NAMALWA (cell line): Measurements from ENCODE around the gene BIN2.
"Not testable (repeated sequence)": the region's sequence is repeated elsewhere in the genome, so short reads cannot be mapped to it uniquely, and the experiment has no call there.

Source experiments
- DNase-seq: peaks from one replicate; pipeline ENCODE4 v3.0.0-alpha.2; 2015; ENCODE audit warnings: low spot score

BIN2 gene

GRCh38 chr12:51307655-51308593, 16.1 kb downstream of the BIN2 start:
- no peak for DNase-seq

GRCh38 chr12:51306507-51306906, 17.5 kb downstream of the BIN2 start:
- DNase-seq: no peak

GRCh38 chr12:51300768-51301167, 23.2 kb downstream of the BIN2 start:
- not testable (repeated sequence) for DNase-seq

GRCh38 chr12:51295651-51296050, 28.3 kb downstream of the BIN2 start:
- DNase-seq: no peak

- not testable (repeated sequence) for DNase-seq
Observed at GRCh38 chr12:51294097-51294496, 29.9 kb downstream of the BIN2 start.

GRCh38 chr12:51293696-51294095, 30.3 kb downstream of the BIN2 start:
- no peak for DNase-seq

GRCh38 chr12:51291603-51292513, 32.1 kb downstream of the BIN2 start:
- not testable (repeated sequence) for DNase-seq

GRCh38 chr12:51285843-51286242, 38.1 kb downstream of the BIN2 start:
- no peak for DNase-seq

- DNase-seq: no peak
Observed at GRCh38 chr12:51281202-51281924, 42.6 kb downstream of the BIN2 start.

- no peak for DNase-seq
Observed at GRCh38 chr12:51275088-51275487, 48.9 kb downstream of the BIN2 start.

GRCh38 chr12:51272810-51273209, 51.2 kb downstream of the BIN2 start:
- DNase-seq: not testable (repeated sequence)

GRCh38 chr12:51270951-51271518, 52.9 kb downstream of the BIN2 start:
- DNase-seq: no peak

- DNase-seq: no peak
Observed at GRCh38 chr12:51270067-51270950, 53.7 kb downstream of the BIN2 start, which contains the start of gene SMAGP. SMAGP (minus strand) TSS chr12:51270415; CDS start chr12:51269278, 1,137 bp downstream.

- DNase-seq: no peak
Observed at GRCh38 chr12:51269174-51270066, 54.6 kb downstream of the BIN2 start.

- no peak for DNase-seq
Observed at GRCh38 chr12:51265024-51265423, 59.0 kb downstream of the BIN2 start.

GRCh38 chr12:51264297-51264696, 59.7 kb downstream of the BIN2 start:
- no peak for DNase-seq

- DNase-seq: no peak
Observed at GRCh38 chr12:51263341-51263740, 60.6 kb downstream of the BIN2 start.

GRCh38 chr12:51262758-51263177, 61.2 kb downstream of the BIN2 start:
- DNase-seq: no peak

- DNase-seq: not testable (repeated sequence)
Observed at GRCh38 chr12:51259600-51259999, 64.4 kb downstream of the BIN2 start.
